PC-9 (cell line): ENCODE results near the gene NFASC. TPM values are rescaled to one million over a fixed set of nuclear protein-coding genes. Genes with fewer than 3 reads are reported as not detected.

Experiments
- BruUV-seq: library from RNA; stranded (reverse); fragments of 400-500 nt; replicated peaks from 2 replicates; lab custom pipeline; 2021; lab: Mats Ljungman, UMichigan
- CTCF ChIA-PET: fragments of 300-600 bp; sonication (Branson Sonifier 250); formaldehyde crosslinking; loops from one replicate; lab custom pipeline; 2022; ENCODE audit warnings: antibody characterized with exemption; lab: Charles Lee
- POLR2A ChIA-PET: fragments of 300-600 bp; sonication (Branson Sonifier 250); formaldehyde crosslinking; loops from one replicate; lab custom pipeline; 2022; ENCODE audit warnings: antibody characterized with exemption; ENCODE audit not compliant: unreplicated experiment; lab: Charles Lee
- DNase-seq, 2 experiments: peaks; one replicate each; pipeline versions ENCODE4 v3.0.0 to v3.0.0-alpha.2; 2015 to 2022; ENCODE audit warnings: mixed read lengths in 1 of 2
- H2AFZ ChIP-seq: fragments of 200-600 bp; sonication (generic); 2 replicates; pipeline ENCODE4 v1.8.1; 2017; ENCODE audit warnings: antibody characterized with exemption
- H3F3A ChIP-seq: fragments of 200-600 bp; sonication (generic); 2 replicates; pipeline ENCODE4 v1.8.1; 2017; ENCODE audit warnings: antibody characterized with exemption, mild to moderate bottlenecking, low read depth; ENCODE audit not compliant: insufficient read depth
- H3K27ac ChIP-seq: fragments of 200-600 bp; sonication (generic); 2 replicates; pipeline ENCODE4 v1.6.1; 2016; ENCODE audit warnings: mixed run types
- H3K27me3 ChIP-seq: fragments of 200-600 bp; sonication (generic); 2 replicates; pipeline ENCODE4 v1.6.1; 2016; ENCODE audit warnings: low read depth, mixed run types; ENCODE audit not compliant: insufficient read depth
- H3K36me3 ChIP-seq: fragments of 200-600 bp; sonication (generic); 2 replicates; pipeline ENCODE4 v1.6.1; 2016; ENCODE audit warnings: low read depth, mixed run types
- H3K4me1 ChIP-seq: fragments of 200-600 bp; sonication (generic); replicated peaks from 2 replicates; pipeline ENCODE4 v1.6.1; 2016; ENCODE audit warnings: mixed run types; ENCODE audit not compliant: insufficient read depth
- H3K4me2 ChIP-seq: fragments of 200-600 bp; sonication (generic); 2 replicates; pipeline ENCODE4 v1.6.1; 2017; ENCODE audit warnings: mixed run types
- H3K4me3 ChIP-seq: fragments of 200-600 bp; sonication (generic); 2 replicates; pipeline ENCODE4 v1.6.1; 2016; ENCODE audit warnings: mixed run types
- H3K79me2 ChIP-seq: fragments of 200-600 bp; sonication (generic); 2 replicates; pipeline ENCODE4 v1.6.1; 2017; ENCODE audit warnings: low read depth, mixed run types
- H3K9me2 ChIP-seq: fragments of 200-600 bp; sonication (generic); 2 replicates; pipeline ENCODE4 v1.8.1; 2017; ENCODE audit warnings: mild to moderate bottlenecking; ENCODE audit not compliant: insufficient read depth
- H3K9me3 ChIP-seq: fragments of 200-600 bp; sonication (generic); 2 replicates; pipeline ENCODE4 v1.8.1; 2016; ENCODE audit warnings: low read depth; ENCODE audit not compliant: insufficient read depth
- H4K20me1 ChIP-seq: fragments of 200-600 bp; sonication (generic); 2 replicates; pipeline ENCODE4 v1.8.1; 2017; ENCODE audit not compliant: insufficient read depth
- EZH2 ChIP-seq: fragments of 200-600 bp; sonication (generic); IDR thresholded peaks from 2 replicates; pipeline ENCODE4 v1.8.0; 2017; ENCODE audit warnings: antibody characterized with exemption, low read depth
- intact Hi-C: fragments of 100-400 bp; cut with micrococcal nuclease; formaldehyde crosslinking; loops from one replicate; pipeline ENCODE4 v1.10.0; 2022; ENCODE audit not compliant: unreplicated experiment
- total RNA-seq: library from RNA; stranded (reverse); gene quantifications from 2 replicates; pipeline ENCODE4 v1.2.3, GENCODE V29; 2021
- TF ChIP-seq, protein P1 (sequence below): fragments of 200-600 bp; sonication (generic); conservative IDR thresholded peaks from 2 replicates; pipeline ENCODE4 v1.6.1; 2017; ENCODE audit warnings: mixed run types, antibody characterized with exemption, mild to moderate bottlenecking, moderate library complexity

NFASC gene
- total RNA-seq, 1 experiment from 2014 or later = not detected

DNA sequence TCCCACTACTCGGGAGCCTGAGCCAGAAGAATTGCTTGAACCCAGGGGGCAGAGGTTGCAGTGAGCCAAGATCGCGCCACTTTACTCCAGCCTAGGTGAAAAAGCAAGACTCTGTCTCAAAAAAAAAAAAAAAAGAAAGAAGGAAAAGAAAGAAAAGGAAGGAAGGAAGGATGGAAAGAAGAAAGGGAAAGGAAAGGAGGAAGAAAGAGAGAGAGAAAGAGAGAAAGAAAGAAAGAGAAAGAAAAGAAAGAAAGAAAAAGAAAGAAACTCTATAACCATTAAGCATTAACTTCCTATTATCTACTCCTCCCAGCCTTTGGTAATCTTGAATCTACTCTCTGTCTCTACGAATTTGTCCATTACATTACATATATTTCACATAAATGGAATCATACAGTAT lies 6.9 kb upstream of the NFASC start:
- H2AFZ ChIP-seq = no peak overlapping the region
- CTCF ChIA-PET = no interaction called here
- no peaks in the 10 kb centered on the region for H3K4me1 ChIP-seq
- no peak overlapping the region for H3K27ac ChIP-seq
- peaks cover 94% of the 10 kb centered on the region for H3K27me3 ChIP-seq
- no peak for TF ChIP-seq EZH2
- TF ChIP-seq, protein P1, sequence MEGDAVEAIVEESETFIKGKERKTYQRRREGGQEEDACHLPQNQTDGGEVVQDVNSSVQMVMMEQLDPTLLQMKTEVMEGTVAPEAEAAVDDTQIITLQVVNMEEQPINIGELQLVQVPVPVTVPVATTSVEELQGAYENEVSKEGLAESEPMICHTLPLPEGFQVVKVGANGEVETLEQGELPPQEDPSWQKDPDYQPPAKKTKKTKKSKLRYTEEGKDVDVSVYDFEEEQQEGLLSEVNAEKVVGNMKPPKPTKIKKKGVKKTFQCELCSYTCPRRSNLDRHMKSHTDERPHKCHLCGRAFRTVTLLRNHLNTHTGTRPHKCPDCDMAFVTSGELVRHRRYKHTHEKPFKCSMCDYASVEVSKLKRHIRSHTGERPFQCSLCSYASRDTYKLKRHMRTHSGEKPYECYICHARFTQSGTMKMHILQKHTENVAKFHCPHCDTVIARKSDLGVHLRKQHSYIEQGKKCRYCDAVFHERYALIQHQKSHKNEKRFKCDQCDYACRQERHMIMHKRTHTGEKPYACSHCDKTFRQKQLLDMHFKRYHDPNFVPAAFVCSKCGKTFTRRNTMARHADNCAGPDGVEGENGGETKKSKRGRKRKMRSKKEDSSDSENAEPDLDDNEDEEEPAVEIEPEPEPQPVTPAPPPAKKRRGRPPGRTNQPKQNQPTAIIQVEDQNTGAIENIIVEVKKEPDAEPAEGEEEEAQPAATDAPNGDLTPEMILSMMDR = no peak
- no peaks in the 10 kb centered on the region for H3F3A ChIP-seq
- no peaks in the 10 kb centered on the region for H3K9me2 ChIP-seq
- no peaks in the 10 kb centered on the region for H4K20me1 ChIP-seq
- no peaks in the 10 kb centered on the region for H3K9me3 ChIP-seq
- intact Hi-C loops = no loop called here
- no peaks in the 10 kb centered on the region for H3K36me3 ChIP-seq
- POLR2A ChIA-PET = no interaction called here
- no peak overlapping the region for H3K4me3 ChIP-seq
- no peak for DNase-seq
- no TSS peak for BruUV-seq
- H3K4me2 ChIP-seq = no peak overlapping the region
- H3K79me2 ChIP-seq = no peaks in the 10 kb centered on the region

DNA sequence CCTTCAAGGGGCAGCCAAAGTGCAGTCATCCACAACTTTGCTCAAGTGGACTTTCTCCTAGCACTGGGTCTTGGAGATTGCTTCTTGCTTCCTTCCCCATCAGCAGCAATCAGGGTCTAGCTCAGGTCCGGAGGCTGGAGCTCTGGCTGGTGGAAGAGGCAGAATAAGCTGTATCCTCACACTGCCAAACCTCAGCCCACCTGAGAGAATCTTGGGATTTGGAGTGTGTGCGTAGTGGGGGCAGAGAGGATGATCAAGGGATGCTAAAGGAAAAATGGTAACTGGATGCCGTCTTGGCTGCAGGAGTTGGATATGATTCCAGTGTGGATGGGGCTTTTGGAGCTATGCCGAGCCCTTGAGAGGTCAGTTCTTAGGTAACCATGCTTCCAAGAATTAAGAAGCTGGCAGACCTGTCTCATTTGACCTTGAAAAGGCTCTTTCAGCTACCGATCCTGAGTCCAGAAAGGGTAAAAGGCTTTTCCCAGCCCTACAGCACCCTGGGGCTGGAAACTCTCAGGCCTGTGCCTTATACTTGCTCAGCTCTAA lies 4.5 kb upstream of the NFASC start:
- intact Hi-C loops = no loop called here
- Histone ChIP-seq H3K9me2 (no peaks in the 10 kb centered on the region), H3K4me1 (no peaks in the 10 kb centered on the region), H3K27me3 (peaks cover 94% of the 10 kb centered on the region), H3K4me2 (no peak overlapping the region), H3K36me3 (no peaks in the 10 kb centered on the region), H3K4me3 (no peak overlapping the region), H2AFZ (no peak overlapping the region), H3K79me2 (no peaks in the 10 kb centered on the region), H3F3A (no peaks in the 10 kb centered on the region), H3K9me3 (no peaks in the 10 kb centered on the region), H4K20me1 (no peaks in the 10 kb centered on the region), H3K27ac (no peak overlapping the region)
- DNase-seq = no peak
- POLR2A ChIA-PET = no interaction called here
- CTCF ChIA-PET = no interaction called here
- BruUV-seq = no TSS peak
- no peak for TF ChIP-seq EZH2
- TF ChIP-seq, protein P1 = no peak

DNA sequence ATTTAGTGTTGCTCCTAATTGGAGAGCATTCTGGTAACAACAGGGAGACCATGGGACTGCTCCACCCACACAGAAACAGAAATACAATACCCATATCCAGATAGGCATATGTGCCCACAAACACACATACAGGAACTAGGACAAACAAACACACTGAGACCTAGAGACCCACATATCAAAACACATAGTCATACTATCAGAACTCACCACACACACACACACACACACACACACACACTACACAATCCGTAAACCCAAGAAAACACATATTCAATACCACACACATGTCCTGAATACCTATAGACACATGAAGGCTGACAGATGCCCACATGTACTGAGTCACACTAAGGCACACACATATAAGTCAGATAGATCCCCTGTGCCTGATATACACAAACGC lies 3.5 kb upstream of the NFASC start:
- intact Hi-C loops = no loop called here
- ChIA-PET POLR2A (no interaction called here), CTCF (no interaction called here)
- H3K27ac ChIP-seq = no peak overlapping the region
- H3K36me3 ChIP-seq = no peaks in the 10 kb centered on the region
- no peak for DNase-seq
- no peaks in the 10 kb centered on the region for H3F3A ChIP-seq
- no peaks in the 10 kb centered on the region for H3K4me1 ChIP-seq
- H3K4me2 ChIP-seq = no peak overlapping the region
- H3K9me3 ChIP-seq = no peaks in the 10 kb centered on the region
- TF ChIP-seq EZH2 = no peak
- TF ChIP-seq, protein P1 = no peak
- no peak overlapping the region for H2AFZ ChIP-seq
- H3K9me2 ChIP-seq = no peaks in the 10 kb centered on the region
- no peaks in the 10 kb centered on the region for H3K79me2 ChIP-seq
- H4K20me1 ChIP-seq = no peaks in the 10 kb centered on the region
- BruUV-seq = no TSS peak
- peaks cover 94% of the 10 kb centered on the region for H3K27me3 ChIP-seq
- H3K4me3 ChIP-seq = no peak overlapping the region
